IMR-90 (cell line): ENCODE results near the gene KCTD2. TPM values are rescaled to one million over a fixed set of nuclear protein-coding genes. Genes with fewer than 3 reads are reported as not detected.
A peak's percentile ranks its signal among the peaks of the same experiment; 100 is the strongest.

Experiments used
- ATAC-seq: fragments of 200-7000 bp; cut with Tn5 transposase; 2 replicates; pipeline ENCODE4 v1.9.1; 2020; ENCODE audit warnings: low read depth, mild to moderate bottlenecking, moderate library complexity
- BruUV-seq: library from RNA; stranded (reverse); fragments of 400-500 nt; replicated peaks from 2 replicates; lab custom pipeline; 2021; lab: Mats Ljungman, UMichigan
- CTCF ChIA-PET: fragments of 300-600 bp; formaldehyde crosslinking; extraction: SDS; loops from one replicate; lab custom pipeline; 2021; ENCODE audit warnings: antibody characterized with exemption; lab: Yijun Ruan, JAX
- POLR2A ChIA-PET: fragments of 300-600 bp; sonication (Branson Sonifier 250); formaldehyde crosslinking; loops from one replicate; lab custom pipeline; 2022; ENCODE audit warnings: antibody characterized with exemption; ENCODE audit not compliant: unreplicated experiment; lab: Charles Lee
- DNase-seq: peaks from one replicate; pipeline ENCODE4 v3.0.0; 2013
- H2AFZ ChIP-seq: replicated peaks from 2 replicates; pipeline ENCODE3; 2013; ENCODE audit warnings: low read length, mild to moderate bottlenecking; ENCODE audit not compliant: poor library complexity
- H2AK5ac ChIP-seq: 2 replicates; pipeline ENCODE4 v1.6.1; 2013; ENCODE audit warnings: low read depth, low read length, inconsistent platforms
- H2AK9ac ChIP-seq: replicated peaks from 2 replicates; pipeline ENCODE3; 2013; ENCODE audit warnings: mild to moderate bottlenecking, low read depth, low read length, moderate library complexity; ENCODE audit not compliant: poor library complexity
- H2BK120ac ChIP-seq: 2 replicates; pipeline ENCODE4 v1.6.1; 2013; ENCODE audit warnings: low read depth, low read length, inconsistent platforms
- H2BK15ac ChIP-seq: 3 replicates; pipeline ENCODE4 v1.6.1; 2013; ENCODE audit warnings: low read depth, low read length, inconsistent platforms
- H2BK20ac ChIP-seq: 2 replicates; pipeline ENCODE4 v1.6.1; 2013; ENCODE audit warnings: low read depth, mild to moderate bottlenecking, inconsistent platforms, low read length, moderate library complexity
- H2BK5ac ChIP-seq: 2 replicates; pipeline ENCODE4 v1.6.1; 2013; ENCODE audit warnings: mild to moderate bottlenecking, low read depth, low read length, inconsistent platforms; ENCODE audit not compliant: poor library complexity, severe bottlenecking
- H3K14ac ChIP-seq: replicated peaks from 2 replicates; pipeline ENCODE4 v1.6.1; 2013; ENCODE audit warnings: low read depth, low read length, inconsistent platforms
- H3K18ac ChIP-seq: 2 replicates; pipeline ENCODE4 v1.6.1; 2013; ENCODE audit warnings: low read depth, low read length, control low read depth
- H3K23ac ChIP-seq: 2 replicates; pipeline ENCODE4 v1.6.1; 2013; ENCODE audit warnings: low read depth, low read length, inconsistent platforms
- H3K27ac ChIP-seq: 2 replicates; pipeline ENCODE4 v1.5.1; 2013; ENCODE audit warnings: mild to moderate bottlenecking, control low read depth, low read length; ENCODE audit not compliant: insufficient read depth
- H3K27me3 ChIP-seq: 2 replicates; pipeline ENCODE4 v1.6.1; 2013; ENCODE audit warnings: low read length; ENCODE audit not compliant: control insufficient read depth, insufficient read depth
- H3K36me3 ChIP-seq: 2 replicates; pipeline ENCODE4 v1.6.1; 2013; ENCODE audit warnings: low read length, mixed read lengths; ENCODE audit not compliant: control insufficient read depth, insufficient read depth
- H3K4ac ChIP-seq: 2 replicates; pipeline ENCODE4 v1.6.1; 2013; ENCODE audit warnings: low read depth, low read length, inconsistent platforms
- H3K4me1 ChIP-seq: 2 replicates; pipeline ENCODE4 v1.6.1; 2013; ENCODE audit warnings: low read length, mixed read lengths; ENCODE audit not compliant: control insufficient read depth, insufficient read depth
- H3K4me2 ChIP-seq: 2 replicates; pipeline ENCODE4 v1.6.1; 2013; ENCODE audit warnings: low read depth, mild to moderate bottlenecking, control low read depth, low read length, moderate library complexity
- H3K4me3 ChIP-seq: 2 replicates; pipeline ENCODE4 v1.5.1; 2013; ENCODE audit warnings: low read depth, mild to moderate bottlenecking, control low read depth, low read length, moderate library complexity; ENCODE audit not compliant: insufficient read depth
- H3K56ac ChIP-seq: 2 replicates; pipeline ENCODE4 v1.6.1; 2013; ENCODE audit warnings: low read length, inconsistent platforms; ENCODE audit not compliant: insufficient read depth; ENCODE audit errors: extremely low read depth
- H3K79me1 ChIP-seq, 2 experiments: 2 replicates each; pipeline ENCODE4 v1.6.1; 2013; ENCODE audit warnings: low read length in 2 of 2, inconsistent platforms in 1 of 2, low read depth in 1 of 2
- H3K9ac ChIP-seq: 2 replicates; pipeline ENCODE4 v1.6.1; 2013; ENCODE audit warnings: low read depth, low read length, control low read depth
- H3K9me1 ChIP-seq: 2 replicates; pipeline ENCODE4 v1.6.1; 2013; ENCODE audit warnings: low read length, inconsistent platforms; ENCODE audit not compliant: insufficient read depth
- H3K9me3 ChIP-seq: 2 replicates; pipeline ENCODE4 v1.6.1; 2013; ENCODE audit warnings: low read length; ENCODE audit not compliant: control insufficient read depth, insufficient read depth
- H4K20me1 ChIP-seq: 2 replicates; pipeline ENCODE4 v1.6.1; 2013; ENCODE audit warnings: low read length, inconsistent platforms; ENCODE audit not compliant: insufficient read depth
- H4K5ac ChIP-seq: 2 replicates; pipeline ENCODE4 v1.6.1; 2013; ENCODE audit warnings: mild to moderate bottlenecking, low read depth, low read length, control low read depth
- H4K8ac ChIP-seq, 2 experiments: 2 replicates each; pipeline ENCODE4 v1.6.1; 2013; ENCODE audit warnings: low read depth in 2 of 2, low read length in 2 of 2, control low read depth in 1 of 2, inconsistent platforms in 1 of 2
- H4K91ac ChIP-seq: 2 replicates; pipeline ENCODE4 v1.6.1; 2013; ENCODE audit warnings: low read depth, low read length, inconsistent platforms; ENCODE audit not compliant: insufficient read depth
- BHLHE40 ChIP-seq: fragments of 150-350 bp; IDR thresholded peaks from 2 replicates; pipeline ENCODE4 v1.6.1; 2016; ENCODE audit warnings: mild to moderate bottlenecking, low read depth, low read length
- CEBPB ChIP-seq: IDR thresholded peaks from 2 replicates; pipeline ENCODE4 v1.6.1; 2012; ENCODE audit warnings: low read depth, low read length, improper control_type of control experiment
- CTCF ChIP-seq: conservative IDR thresholded peaks from 2 replicates; pipeline ENCODE4 v1.5.1; 2012; ENCODE audit warnings: mild to moderate bottlenecking, low read depth, low read length, improper control_type of control experiment
- ELK1 ChIP-seq: fragments of 150-350 bp; IDR thresholded peaks from 2 replicates; pipeline ENCODE4 v1.6.1; 2016; ENCODE audit warnings: low read depth, mild to moderate bottlenecking, low read length, moderate library complexity, borderline replicate concordance
- MAFK ChIP-seq: IDR thresholded peaks from 2 replicates; pipeline ENCODE4 v1.6.1; 2012; ENCODE audit warnings: low read depth, low read length, improper control_type of control experiment
- MXI1 ChIP-seq: IDR thresholded peaks from 2 replicates; pipeline ENCODE4 v1.6.1; 2012; ENCODE audit warnings: low read depth, mild to moderate bottlenecking, low read length, moderate library complexity, borderline replicate concordance
- NFE2L2 ChIP-seq: fragments of 150-350 bp; IDR thresholded peaks from 2 replicates; pipeline ENCODE4 v1.6.1; 2016; ENCODE audit warnings: low read depth, mild to moderate bottlenecking, low read length
- RAD21 ChIP-seq: IDR thresholded peaks from 2 replicates; pipeline ENCODE4 v1.6.1; 2012; ENCODE audit warnings: low read length, improper control_type of control experiment
- RCOR1 ChIP-seq: IDR thresholded peaks from 2 replicates; pipeline ENCODE4 v1.6.1; 2012; ENCODE audit warnings: mild to moderate bottlenecking, low read length, improper control_type of control experiment; ENCODE audit not compliant: insufficient replicate concordance
- SMC3 ChIP-seq: fragments of 150-350 bp; IDR thresholded peaks from 2 replicates; pipeline ENCODE4 v1.6.1; 2016; ENCODE audit warnings: low read depth, mild to moderate bottlenecking, antibody characterized with exemption, low read length, moderate library complexity
- WGBS, 2 experiments: methylation state at CpG; one replicate each; pipeline versions ENCODE4 v1.1.5 to v1.1.7; 2013; ENCODE audit warnings: missing lambda C conversion rate in 2 of 2; ENCODE audit not compliant: insufficient read length in 1 of 2; ENCODE audit errors: extremely low coverage in 2 of 2; 5-methylcytosine and 5-hydroxymethylcytosine counted together
- dilution Hi-C: fragments of 300-500 bp; cut with HindIII; formaldehyde crosslinking; loops from one replicate; pipeline ENCODE4 v1.14.3; 2018; ENCODE audit warnings: low sequenced_read_pairs; ENCODE audit not compliant: unreplicated experiment
- in situ Hi-C: fragments of 300-500 bp; cut with MboI; formaldehyde crosslinking; loops from 3 replicates; pipeline ENCODE4 v1.14.3; 2019; ENCODE audit warnings: low sequenced_read_pairs, inconsistent platforms, mixed read lengths
- intact Hi-C: fragments of 100-400 bp; cut with micrococcal nuclease; formaldehyde crosslinking; loops from 2 replicates; pipeline ENCODE4 v1.10.0; 2022
- polyA plus RNA-seq, 3 experiments: library from polyadenylated mRNA; depleted of rRNA; stranded (reverse); fragments of >200 nt; gene quantifications; 2 replicates each; pipeline ENCODE4 v1.2.3, GENCODE V29; 2012; ENCODE audit warnings: low replicate concordance in 1 of 3
- total RNA-seq: library from RNA; depleted of rRNA; stranded (reverse); fragments of >200 nt; gene quantifications from 2 replicates; pipeline ENCODE4 v1.2.3, GENCODE V29; 2012
- TF ChIP-seq, protein P1 (sequence below): fragments of 150-350 bp; IDR thresholded peaks from 2 replicates; pipeline ENCODE4 v1.6.1; 2017; ENCODE audit warnings: mild to moderate bottlenecking, antibody characterized with exemption, low read length, low read depth

The KCTD2 gene
- total and polyA plus RNA-seq, 2 of the 4 experiments (the other 2 are of a cell fraction) = 9.1 to 18.4 TPM

- no peak for TF ChIP-seq CTCF
These were observed 34.9 kb downstream of the KCTD2 start (continued) for GRCh38 chr17:75081611-75082540.

DNA sequence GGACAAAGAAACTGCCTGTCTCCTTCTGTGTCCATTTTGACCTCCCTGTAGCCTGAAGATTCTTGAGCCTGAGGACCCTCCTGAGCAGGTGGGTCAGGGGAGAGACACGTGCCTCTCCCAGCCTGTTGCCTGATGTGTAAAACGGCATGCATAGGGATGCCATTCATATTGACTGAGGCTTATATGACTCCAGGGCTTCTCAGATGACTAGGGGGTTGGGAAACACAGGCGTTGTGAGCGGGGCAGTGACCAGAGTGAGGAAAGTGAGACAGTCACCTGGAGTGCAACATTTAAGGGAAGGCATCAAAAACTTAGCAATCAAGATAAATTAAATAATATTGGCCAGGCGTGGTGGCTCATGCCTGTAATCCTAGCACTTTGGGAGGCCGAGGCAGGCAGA, 35.7 kb downstream of the KCTD2 start:
- Histone ChIP-seq H2AK5ac (peak overlapping the region; percentile 58; the same call in 1 of the 2 replicates), H3K23ac (no peak overlapping the region), H2BK20ac (no peak overlapping the region), H2AFZ (peak overlapping the region; percentile 69), H3K36me3 (no peaks in the 10 kb centered on the region), H2AK9ac (peak overlapping the region; percentile 62), H3K18ac (no peak overlapping the region), H2BK5ac (no peak overlapping the region), H3K79me1 (peaks cover 0 to 4% of the 10 kb centered on the region in 2 experiments; a peak in 1 of 4 replicates), H4K91ac (peak overlapping the region; percentile 34; the same call in 1 of the 2 replicates), H3K4me3 (no peak overlapping the region), H3K27ac (no peak overlapping the region), H3K14ac (no peak overlapping the region), H3K9ac (no peak overlapping the region), H3K56ac (no peak overlapping the region), H4K5ac (no peak overlapping the region), H2BK120ac (no peak overlapping the region), H3K9me3 (no peaks in the 10 kb centered on the region), H3K4me2 (no peak overlapping the region), H3K27me3 (no peaks in the 10 kb centered on the region), H3K4ac (no peak overlapping the region), H4K8ac (no peak overlapping the region), H4K20me1 (no peaks in the 10 kb centered on the region), H2BK15ac (no peak overlapping the region), H3K9me1 (peaks cover 21% of the 10 kb centered on the region), H3K4me1 (peaks cover 24% of the 10 kb centered on the region)
- 60% methylated on average over 1 of the region's 6 CpGs; no CpG with 5 or more reads in 1 of the 2 experiments for WGBS, 2 experiments
- intact Hi-C loops = no loop called here
- no TSS peak for BruUV-seq
- ChIA-PET CTCF (no interaction called here), POLR2A (no interaction called here)
- dilution Hi-C loops = no loop called here
- ATAC-seq = no peak
- in situ Hi-C loops = no loop called here
- DNase-seq = no peak
- TF ChIP-seq, protein P1, sequence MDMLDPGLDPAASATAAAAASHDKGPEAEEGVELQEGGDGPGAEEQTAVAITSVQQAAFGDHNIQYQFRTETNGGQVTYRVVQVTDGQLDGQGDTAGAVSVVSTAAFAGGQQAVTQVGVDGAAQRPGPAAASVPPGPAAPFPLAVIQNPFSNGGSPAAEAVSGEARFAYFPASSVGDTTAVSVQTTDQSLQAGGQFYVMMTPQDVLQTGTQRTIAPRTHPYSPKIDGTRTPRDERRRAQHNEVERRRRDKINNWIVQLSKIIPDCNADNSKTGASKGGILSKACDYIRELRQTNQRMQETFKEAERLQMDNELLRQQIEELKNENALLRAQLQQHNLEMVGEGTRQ = no peak
- TF ChIP-seq SMC3 (no peak), MAFK (no peak), RCOR1 (no peak), MXI1 (no peak), ELK1 (no peak), CEBPB (no peak), RAD21 (no peak), BHLHE40 (no peak), NFE2L2 (no peak)
